ENCODE results near the gene MRPS18A. TPM values are rescaled to one million over a fixed set of nuclear protein-coding genes. Genes with fewer than 3 reads are reported as not detected.

MRPS18A gene
- total and polyA plus RNA-seq, 2 of the 13 experiments (the other 11 are each of a cell fraction or from before 2014, with no cell fraction given) = 87.8 to 89.1 TPM

DNA sequence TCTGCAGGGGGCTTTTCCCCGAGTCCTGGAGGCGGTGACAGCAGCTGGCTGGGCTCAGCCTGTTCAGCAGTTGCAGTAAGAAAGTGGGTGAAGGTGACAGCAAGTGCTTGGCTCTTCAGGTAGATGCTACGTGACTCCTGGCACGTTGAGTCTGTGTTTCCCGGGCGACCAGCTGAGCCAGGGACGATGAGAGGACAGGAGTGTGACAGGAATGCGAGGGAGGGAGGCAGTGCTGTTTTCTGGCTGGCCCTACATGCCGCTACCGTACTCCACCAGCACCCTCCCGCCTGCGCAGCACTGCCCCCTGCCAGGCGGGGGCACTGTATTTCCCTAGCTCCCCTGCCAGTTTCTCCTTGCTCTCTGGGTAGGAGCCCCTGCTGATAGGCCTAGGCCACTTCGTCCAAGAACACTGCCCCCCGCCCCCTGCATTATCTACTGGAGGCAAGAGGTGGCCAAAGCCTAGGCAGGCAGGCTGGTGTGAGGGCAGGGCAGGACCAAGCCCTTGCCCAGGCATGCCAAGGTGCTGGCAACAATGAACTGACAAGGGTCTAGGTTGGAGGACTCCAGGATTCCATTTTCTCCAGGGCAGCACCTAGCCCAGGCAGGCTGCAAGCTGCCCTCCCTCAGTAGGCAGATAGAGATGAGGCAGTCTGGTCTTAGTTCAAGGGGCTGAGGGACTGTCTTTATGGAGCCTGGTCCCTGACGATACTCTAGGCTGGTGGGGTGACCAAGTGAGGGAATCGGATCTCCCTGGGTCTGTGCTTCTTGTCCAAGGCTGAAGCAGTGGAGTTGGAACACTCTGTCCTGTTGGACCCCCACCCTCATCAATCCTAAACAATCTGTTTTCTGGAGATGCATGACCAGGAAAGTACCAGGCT lies 19.2 kb downstream of the MRPS18A start (continued):
- TF ChIP-seq, protein P1, sequence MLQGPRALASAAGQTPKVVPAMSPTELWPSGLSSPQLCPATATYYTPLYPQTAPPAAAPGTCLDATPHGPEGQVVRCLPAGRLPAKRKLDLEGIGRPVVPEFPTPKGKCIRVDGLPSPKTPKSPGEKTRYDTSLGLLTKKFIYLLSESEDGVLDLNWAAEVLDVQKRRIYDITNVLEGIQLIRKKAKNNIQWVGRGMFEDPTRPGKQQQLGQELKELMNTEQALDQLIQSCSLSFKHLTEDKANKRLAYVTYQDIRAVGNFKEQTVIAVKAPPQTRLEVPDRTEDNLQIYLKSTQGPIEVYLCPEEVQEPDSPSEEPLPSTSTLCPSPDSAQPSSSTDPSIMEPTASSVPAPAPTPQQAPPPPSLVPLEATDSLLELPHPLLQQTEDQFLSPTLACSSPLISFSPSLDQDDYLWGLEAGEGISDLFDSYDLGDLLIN (CRISPR knock-in tag; IDR thresholded peaks at IDR 0.05; ENCODE audit: borderline replicate concordance) = no peak; the same call in 1 of the 2 replicates
- TF ChIP-seq CBX1 (IDR thresholded peaks at IDR 0.05; ENCODE audit: low read depth) = peak; percentile 16
- TF ChIP-seq RXRA (CRISPR knock-in tag; IDR thresholded peaks at IDR 0.05) = peak; percentile 77
- TF ChIP-seq NCOA5 (CRISPR knock-in tag; IDR thresholded peaks at IDR 0.05) = no peak
- TF ChIP-seq MLLT10 (CRISPR knock-in tag; IDR thresholded peaks at IDR 0.05) = no peak
- no peak for TF ChIP-seq KMT2B (CRISPR knock-in tag; IDR thresholded peaks at IDR 0.05)
- TF ChIP-seq ZNF547 (CRISPR knock-in tag; IDR thresholded peaks at IDR 0.05) = no peak
- TF ChIP-seq ZNF264 (CRISPR knock-in tag; IDR thresholded peaks at IDR 0.05) = no peak
- no peak for TF ChIP-seq SUZ12 (IDR thresholded peaks at IDR 0.05; ENCODE audit: low read depth, low read length)
- no peak for TF ChIP-seq ZBTB8A (CRISPR knock-in tag; IDR thresholded peaks at IDR 0.05; ENCODE audit: borderline replicate concordance, low read depth)
- no peak for TF ChIP-seq PCBP2 (optimal IDR thresholded peaks at IDR 0.05; ENCODE audit: low read depth, low read length, poor library complexity, severe bottlenecking)
- TF ChIP-seq KDM3A (CRISPR knock-in tag; IDR thresholded peaks at IDR 0.05; ENCODE audit: low read depth) = no peak; the same call in 1 of the 2 replicates
- TF ChIP-seq, protein P2, sequence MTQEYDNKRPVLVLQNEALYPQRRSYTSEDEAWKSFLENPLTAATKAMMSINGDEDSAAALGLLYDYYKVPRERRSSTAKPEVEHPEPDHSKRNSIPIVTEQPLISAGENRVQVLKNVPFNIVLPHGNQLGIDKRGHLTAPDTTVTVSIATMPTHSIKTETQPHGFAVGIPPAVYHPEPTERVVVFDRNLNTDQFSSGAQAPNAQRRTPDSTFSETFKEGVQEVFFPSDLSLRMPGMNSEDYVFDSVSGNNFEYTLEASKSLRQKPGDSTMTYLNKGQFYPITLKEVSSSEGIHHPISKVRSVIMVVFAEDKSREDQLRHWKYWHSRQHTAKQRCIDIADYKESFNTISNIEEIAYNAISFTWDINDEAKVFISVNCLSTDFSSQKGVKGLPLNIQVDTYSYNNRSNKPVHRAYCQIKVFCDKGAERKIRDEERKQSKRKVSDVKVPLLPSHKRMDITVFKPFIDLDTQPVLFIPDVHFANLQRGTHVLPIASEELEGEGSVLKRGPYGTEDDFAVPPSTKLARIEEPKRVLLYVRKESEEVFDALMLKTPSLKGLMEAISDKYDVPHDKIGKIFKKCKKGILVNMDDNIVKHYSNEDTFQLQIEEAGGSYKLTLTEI (CRISPR knock-in tag; conservative IDR thresholded peaks at IDR 0.05) = no peak
- TF ChIP-seq, protein P3, sequence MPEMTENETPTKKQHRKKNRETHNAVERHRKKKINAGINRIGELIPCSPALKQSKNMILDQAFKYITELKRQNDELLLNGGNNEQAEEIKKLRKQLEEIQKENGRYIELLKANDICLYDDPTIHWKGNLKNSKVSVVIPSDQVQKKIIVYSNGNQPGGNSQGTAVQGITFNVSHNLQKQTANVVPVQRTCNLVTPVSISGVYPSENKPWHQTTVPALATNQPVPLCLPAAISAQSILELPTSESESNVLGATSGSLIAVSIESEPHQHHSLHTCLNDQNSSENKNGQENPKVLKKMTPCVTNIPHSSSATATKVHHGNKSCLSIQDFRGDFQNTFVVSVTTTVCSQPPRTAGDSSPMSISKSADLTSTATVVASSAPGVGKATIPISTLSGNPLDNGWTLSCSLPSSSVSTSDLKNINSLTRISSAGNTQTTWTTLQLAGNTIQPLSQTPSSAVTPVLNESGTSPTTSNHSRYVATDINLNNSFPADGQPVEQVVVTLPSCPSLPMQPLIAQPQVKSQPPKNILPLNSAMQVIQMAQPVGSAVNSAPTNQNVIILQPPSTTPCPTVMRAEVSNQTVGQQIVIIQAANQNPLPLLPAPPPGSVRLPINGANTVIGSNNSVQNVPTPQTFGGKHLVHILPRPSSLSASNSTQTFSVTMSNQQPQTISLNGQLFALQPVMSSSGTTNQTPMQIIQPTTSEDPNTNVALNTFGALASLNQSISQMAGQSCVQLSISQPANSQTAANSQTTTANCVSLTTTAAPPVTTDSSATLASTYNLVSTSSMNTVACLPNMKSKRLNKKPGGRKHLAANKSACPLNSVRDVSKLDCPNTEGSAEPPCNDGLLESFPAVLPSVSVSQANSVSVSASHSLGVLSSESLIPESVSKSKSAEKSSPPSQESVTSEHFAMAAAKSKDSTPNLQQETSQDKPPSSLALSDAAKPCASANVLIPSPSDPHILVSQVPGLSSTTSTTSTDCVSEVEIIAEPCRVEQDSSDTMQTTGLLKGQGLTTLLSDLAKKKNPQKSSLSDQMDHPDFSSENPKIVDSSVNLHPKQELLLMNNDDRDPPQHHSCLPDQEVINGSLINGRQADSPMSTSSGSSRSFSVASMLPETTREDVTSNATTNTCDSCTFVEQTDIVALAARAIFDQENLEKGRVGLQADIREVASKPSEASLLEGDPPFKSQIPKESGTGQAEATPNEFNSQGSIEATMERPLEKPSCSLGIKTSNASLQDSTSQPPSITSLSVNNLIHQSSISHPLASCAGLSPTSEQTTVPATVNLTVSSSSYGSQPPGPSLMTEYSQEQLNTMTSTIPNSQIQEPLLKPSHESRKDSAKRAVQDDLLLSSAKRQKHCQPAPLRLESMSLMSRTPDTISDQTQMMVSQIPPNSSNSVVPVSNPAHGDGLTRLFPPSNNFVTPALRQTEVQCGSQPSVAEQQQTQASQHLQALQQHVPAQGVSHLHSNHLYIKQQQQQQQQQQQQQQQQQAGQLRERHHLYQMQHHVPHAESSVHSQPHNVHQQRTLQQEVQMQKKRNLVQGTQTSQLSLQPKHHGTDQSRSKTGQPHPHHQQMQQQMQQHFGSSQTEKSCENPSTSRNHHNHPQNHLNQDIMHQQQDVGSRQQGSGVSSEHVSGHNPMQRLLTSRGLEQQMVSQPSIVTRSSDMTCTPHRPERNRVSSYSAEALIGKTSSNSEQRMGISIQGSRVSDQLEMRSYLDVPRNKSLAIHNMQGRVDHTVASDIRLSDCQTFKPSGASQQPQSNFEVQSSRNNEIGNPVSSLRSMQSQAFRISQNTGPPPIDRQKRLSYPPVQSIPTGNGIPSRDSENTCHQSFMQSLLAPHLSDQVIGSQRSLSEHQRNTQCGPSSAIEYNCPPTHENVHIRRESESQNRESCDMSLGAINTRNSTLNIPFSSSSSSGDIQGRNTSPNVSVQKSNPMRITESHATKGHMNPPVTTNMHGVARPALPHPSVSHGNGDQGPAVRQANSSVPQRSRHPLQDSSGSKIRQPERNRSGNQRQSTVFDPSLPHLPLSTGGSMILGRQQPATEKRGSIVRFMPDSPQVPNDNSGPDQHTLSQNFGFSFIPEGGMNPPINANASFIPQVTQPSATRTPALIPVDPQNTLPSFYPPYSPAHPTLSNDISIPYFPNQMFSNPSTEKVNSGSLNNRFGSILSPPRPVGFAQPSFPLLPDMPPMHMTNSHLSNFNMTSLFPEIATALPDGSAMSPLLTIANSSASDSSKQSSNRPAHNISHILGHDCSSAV (CRISPR knock-in tag; IDR thresholded peaks at IDR 0.05; ENCODE audit: borderline replicate concordance) = no peak
- no peak for TF ChIP-seq ZNF773 (CRISPR knock-in tag; IDR thresholded peaks at IDR 0.05; ENCODE audit: borderline replicate concordance)
- no peak for TF ChIP-seq TP53 (CRISPR knock-in tag; conservative IDR thresholded peaks at IDR 0.05)
- no peak for TF ChIP-seq JARID2 (CRISPR knock-in tag; IDR thresholded peaks at IDR 0.05; ENCODE audit: insufficient replicate concordance)
- TF ChIP-seq FLYWCH1 (CRISPR knock-in tag; IDR thresholded peaks at IDR 0.05) = no peak
- TF ChIP-seq MED8 (CRISPR knock-in tag; IDR thresholded peaks at IDR 0.05; ENCODE audit: insufficient replicate concordance) = no peak

Data from HepG2 (cell line).